ENCODE results near the gene EFHC1.
A peak's percentile ranks its signal among the peaks of the same experiment; 100 is the strongest.

Gene EFHC1

DNA sequence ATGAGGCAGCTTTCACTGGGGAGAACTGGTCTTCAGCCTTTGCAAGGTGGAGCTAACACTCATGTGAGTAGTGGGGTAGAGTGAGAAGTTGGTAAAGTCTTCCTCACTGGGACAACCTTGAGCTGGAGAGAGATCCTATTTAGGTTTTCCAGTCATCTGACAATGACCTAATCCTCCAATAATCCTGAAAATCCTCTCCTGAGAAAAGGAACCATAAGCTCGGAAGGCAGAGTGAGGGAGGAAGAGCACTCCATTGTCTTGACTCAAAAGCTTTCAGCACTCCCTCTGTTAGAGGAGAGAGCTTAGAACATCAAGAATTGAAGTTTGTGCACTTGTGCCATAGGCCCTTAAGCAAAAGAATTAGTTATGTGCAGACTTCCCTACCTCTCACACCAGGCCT lies 78.9 kb downstream of the EFHC1 start:
- Histone ChIP-seq H3K36me3 (no peaks in the 10 kb centered on the region), H3K9me3 (no peaks in the 10 kb centered on the region; the same call in 1 of the 2 replicates), H3K4me3 (ENCODE audit: low read depth, low read length) (no peak overlapping the region), H3K4me1 (peaks cover 8% of the 10 kb centered on the region), H3K27me3 (no peaks in the 10 kb centered on the region)
- TF ChIP-seq, protein P1, sequence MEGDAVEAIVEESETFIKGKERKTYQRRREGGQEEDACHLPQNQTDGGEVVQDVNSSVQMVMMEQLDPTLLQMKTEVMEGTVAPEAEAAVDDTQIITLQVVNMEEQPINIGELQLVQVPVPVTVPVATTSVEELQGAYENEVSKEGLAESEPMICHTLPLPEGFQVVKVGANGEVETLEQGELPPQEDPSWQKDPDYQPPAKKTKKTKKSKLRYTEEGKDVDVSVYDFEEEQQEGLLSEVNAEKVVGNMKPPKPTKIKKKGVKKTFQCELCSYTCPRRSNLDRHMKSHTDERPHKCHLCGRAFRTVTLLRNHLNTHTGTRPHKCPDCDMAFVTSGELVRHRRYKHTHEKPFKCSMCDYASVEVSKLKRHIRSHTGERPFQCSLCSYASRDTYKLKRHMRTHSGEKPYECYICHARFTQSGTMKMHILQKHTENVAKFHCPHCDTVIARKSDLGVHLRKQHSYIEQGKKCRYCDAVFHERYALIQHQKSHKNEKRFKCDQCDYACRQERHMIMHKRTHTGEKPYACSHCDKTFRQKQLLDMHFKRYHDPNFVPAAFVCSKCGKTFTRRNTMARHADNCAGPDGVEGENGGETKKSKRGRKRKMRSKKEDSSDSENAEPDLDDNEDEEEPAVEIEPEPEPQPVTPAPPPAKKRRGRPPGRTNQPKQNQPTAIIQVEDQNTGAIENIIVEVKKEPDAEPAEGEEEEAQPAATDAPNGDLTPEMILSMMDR (IDR thresholded peaks at IDR 0.05; ENCODE audit: low read depth, low read length) = no peak
- DNase-seq = no peak

DNA sequence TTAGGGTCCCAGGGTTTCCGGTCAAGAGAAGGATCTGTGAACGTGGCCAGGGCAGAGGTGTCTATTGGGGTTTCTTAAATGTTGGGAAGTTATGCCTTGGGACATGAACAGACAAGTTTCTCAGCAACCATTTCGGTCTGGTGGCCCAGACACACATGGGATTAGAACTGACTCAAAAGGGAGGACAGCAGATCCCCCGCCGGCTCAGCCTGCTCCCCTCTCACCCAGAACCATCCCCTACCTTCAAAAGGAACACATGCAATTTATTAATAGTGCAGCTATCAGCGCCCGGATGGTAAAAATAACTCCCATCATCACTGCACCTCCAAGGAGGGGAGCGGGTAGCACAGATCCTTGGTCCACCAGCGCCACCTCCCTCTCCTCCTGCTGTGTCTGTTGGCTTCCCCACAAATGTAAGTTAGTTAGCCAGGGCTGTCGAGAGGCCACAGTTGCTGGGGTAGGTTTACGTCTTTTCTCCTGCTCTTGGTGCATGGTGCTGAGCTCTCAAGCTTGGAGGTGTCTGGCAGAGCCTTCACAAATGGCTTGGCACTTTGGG lies 79.6 kb downstream of the EFHC1 start:
- Histone ChIP-seq H3K36me3 (no peaks in the 10 kb centered on the region), H3K4me1 (peaks cover 13% of the 10 kb centered on the region), H3K4me3 (ENCODE audit: low read depth, low read length) (no peak overlapping the region), H3K27me3 (no peaks in the 10 kb centered on the region), H3K9me3 (no peaks in the 10 kb centered on the region; the same call in 1 of the 2 replicates)
- no peak for DNase-seq
- TF ChIP-seq, protein P1 (IDR thresholded peaks at IDR 0.05; ENCODE audit: low read depth, low read length) = no peak

DNA sequence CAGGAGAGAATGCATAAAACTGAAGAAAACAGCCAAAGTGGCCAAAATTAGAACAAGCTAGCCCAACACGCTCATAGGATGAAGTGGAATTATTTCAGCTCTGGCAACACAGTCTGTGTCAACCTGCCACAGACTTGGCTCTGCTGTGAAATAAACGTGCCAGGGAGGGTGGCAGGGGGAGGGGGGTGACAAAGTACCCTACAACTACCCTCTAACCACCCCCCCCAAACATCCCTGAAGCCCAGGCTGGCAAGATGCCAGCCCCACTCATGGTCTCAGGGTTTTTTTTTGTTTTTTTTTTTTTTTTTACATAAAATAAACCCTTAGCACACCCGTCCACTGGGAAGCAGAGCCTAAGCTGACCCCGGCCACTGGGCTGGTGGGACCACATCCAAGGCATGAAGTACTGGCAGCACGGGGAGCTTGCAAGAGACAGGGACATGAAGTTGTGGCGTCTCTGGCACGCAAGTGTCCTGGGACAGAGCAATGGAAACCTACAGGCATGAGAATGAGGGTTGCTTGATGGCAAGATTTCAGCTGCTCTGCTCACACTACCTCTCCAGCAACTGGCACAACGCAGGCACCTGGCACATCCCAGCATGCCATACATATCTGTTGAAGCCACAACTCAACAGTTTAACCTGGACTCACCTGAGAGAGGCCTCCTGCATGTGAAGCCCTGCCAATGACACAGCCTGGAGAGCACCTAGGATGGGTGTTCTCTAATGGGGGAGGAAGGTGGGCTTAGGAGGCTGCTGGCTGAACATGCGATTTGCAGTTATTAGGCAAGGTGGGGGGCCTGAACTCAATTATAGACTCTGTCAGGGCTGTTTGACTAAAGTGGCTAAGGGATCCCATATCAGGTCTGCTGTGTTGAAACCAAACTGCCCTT lies 80.3 kb downstream of the EFHC1 start:
- Histone ChIP-seq H3K36me3 (no peaks in the 10 kb centered on the region), H3K27me3 (no peaks in the 10 kb centered on the region), H3K4me3 (ENCODE audit: low read depth, low read length) (no peak overlapping the region), H3K4me1 (peaks cover 19% of the 10 kb centered on the region), H3K9me3 (no peaks in the 10 kb centered on the region)
- TF ChIP-seq, protein P1 (IDR thresholded peaks at IDR 0.05; ENCODE audit: low read depth, low read length) = no peak
- DNase-seq = no peak

DNA sequence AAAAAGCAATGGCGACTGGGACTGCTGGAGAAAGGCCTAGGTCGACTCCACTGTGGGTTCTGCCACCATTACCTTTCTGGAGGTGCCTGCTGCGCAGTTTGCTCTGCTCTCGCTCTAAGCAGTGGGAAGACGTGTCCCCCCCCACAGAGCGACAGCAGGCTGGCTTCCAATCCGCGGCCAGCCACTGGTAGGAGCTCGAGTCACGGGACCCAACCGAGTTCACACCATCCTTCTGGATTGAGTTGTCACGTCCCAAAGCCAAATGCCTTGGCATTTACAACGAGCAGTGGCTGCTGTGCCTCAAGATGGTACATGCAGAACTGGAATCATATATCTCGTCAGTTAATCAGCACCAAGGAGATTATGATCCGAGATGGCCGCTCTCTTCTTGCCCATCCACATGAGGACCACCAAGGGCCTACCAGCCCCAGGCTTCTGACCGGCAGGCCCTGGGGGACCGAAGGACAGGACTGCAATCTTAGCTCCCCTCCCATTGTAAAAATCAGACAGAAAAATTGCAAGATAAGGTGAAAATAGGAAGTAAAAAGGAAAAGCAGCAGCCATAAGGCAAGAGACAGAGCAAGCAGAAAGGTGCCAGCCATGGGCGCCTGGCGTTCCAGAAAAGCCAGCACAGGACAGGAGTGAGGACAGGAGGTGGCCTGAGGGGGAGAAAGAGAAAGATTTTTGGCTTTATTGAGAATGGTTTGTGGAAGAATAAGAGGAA lies 82.3 kb downstream of the EFHC1 start:
- H3K9me3 ChIP-seq = no peaks in the 10 kb centered on the region
- H3K36me3 ChIP-seq = no peaks in the 10 kb centered on the region
- peaks cover 19% of the 10 kb centered on the region for H3K4me1 ChIP-seq
- DNase-seq = no peak
- TF ChIP-seq, protein P1 (IDR thresholded peaks at IDR 0.05; ENCODE audit: low read depth, low read length) = no peak
- no peaks in the 10 kb centered on the region for H3K27me3 ChIP-seq
- no peak overlapping the region for H3K4me3 ChIP-seq (ENCODE audit: low read depth, low read length)

DNA sequence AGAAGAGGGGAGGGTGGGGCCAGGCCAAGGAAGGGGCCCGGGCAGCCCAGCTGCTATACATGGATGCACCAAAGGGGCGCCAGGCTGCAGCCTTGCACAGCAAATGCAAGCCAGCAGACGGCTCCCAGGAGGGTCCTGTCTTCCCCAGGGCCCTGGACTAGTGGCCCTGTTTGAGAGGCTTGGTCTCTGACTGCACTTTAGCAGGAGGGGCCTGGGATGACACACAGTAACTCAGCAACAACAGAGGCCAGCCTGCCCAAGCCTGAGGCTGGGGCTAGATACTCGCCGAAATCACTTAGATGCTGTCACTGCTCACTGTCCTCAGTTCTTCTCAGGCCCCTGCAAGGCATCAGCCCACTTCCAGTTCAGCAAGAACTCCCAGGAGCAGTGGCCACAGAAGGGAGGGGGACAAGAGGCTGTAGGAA lies 83.2 kb downstream of the EFHC1 start:
- H3K36me3 ChIP-seq = peaks cover 3% of the 10 kb centered on the region
- no peak overlapping the region for H3K4me3 ChIP-seq (ENCODE audit: low read depth, low read length)
- H3K9me3 ChIP-seq = no peaks in the 10 kb centered on the region
- TF ChIP-seq, protein P1 (IDR thresholded peaks at IDR 0.05; ENCODE audit: low read depth, low read length) = peak; percentile 70
- peak; percentile 96 for DNase-seq
- H3K4me1 ChIP-seq = peaks cover 19% of the 10 kb centered on the region
- H3K27me3 ChIP-seq = no peaks in the 10 kb centered on the region

Data from BE2C (cell line).